GM19438 (cell line): ENCODE data around the gene HACD2.

Source experiments
- ATAC-seq: cut with Tn5 transposase; IDR thresholded peaks from one replicate; pipeline ENCODE4 v1.9.1; 2021; ENCODE audit warnings: low read depth; ENCODE audit not compliant: unreplicated experiment

The HACD2 gene

DNA sequence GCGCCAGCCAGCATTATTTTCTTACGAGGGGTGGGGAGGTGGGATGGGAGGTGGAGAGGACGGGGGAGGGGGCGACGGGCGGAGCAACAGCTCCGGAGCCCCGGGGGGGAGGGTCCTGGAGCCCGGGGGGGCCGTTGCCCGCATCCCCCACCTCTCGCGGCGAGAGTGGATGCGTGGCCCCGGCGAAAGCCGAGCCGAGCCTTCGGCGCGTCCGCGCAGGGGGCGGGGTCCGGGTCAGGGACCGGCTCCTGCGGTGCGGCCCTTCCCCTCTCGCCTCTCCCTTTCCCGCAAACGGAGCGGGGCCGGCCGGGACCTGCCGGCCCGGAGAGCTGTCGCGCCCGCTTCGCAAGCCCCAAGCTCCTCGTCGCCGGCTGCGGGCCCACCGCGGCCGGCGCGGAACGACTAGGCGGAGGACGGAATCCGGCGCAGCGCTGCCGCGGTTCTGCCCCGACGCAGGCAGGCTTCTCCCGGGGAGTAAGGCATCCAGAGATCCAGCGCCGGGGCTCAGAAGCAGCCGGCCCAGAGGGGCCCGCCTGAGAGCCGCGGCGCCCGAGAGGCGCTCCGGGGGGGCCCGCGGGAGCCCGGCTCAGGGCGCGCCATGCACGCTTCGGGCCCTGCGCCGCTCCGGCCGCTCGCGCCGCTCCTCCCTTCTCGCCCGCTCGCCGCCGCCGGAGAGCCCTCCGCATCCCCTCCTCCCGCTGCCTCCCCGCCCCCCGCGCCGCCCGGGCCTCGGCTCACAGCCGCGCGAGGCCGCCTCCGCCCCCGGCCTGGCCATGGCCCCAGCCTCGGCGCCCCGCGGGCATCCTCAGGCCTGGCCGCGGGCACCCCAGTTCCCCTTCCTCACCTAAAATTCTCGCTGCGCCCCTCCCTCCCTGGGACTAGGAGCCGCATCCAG, 135.5 kb downstream of the HACD2 start:
- no peak for ATAC-seq

DNA sequence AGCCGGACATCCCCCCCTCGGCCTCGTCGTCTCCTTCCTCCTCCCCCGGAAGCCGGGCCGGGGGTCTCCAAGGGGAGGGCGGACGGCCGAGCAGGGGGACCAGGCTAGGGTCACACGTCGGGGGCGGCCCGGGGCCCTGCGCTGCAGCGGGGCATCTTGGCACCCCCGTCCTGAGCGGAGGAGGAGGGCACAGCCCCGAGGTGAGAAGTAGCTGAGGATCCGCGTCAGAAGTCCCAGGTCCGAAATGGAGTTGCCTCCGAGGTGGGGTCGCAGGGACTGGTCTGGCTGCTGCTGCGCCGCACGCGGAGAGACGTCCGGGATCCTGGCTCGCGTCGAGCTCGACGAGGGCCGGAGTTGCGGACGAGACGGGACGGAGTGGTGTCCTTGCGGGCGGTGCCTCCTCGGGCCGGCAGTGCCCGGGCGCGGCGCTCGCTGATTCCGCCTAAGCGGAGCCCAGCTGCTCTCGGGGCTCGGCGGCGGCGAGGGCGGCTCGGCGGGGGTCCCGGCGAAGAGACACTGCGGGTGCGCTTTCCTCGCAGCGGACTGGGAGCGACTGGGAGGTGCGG, 136.2 kb downstream of the HACD2 start, which contains the start of gene ADCY5:
Gene ADCY5 (minus strand): TSS at position 555 of the 566 bp plus-strand sequence. CDS start 545 bp downstream, at position 10.
- no peak for ATAC-seq

DNA sequence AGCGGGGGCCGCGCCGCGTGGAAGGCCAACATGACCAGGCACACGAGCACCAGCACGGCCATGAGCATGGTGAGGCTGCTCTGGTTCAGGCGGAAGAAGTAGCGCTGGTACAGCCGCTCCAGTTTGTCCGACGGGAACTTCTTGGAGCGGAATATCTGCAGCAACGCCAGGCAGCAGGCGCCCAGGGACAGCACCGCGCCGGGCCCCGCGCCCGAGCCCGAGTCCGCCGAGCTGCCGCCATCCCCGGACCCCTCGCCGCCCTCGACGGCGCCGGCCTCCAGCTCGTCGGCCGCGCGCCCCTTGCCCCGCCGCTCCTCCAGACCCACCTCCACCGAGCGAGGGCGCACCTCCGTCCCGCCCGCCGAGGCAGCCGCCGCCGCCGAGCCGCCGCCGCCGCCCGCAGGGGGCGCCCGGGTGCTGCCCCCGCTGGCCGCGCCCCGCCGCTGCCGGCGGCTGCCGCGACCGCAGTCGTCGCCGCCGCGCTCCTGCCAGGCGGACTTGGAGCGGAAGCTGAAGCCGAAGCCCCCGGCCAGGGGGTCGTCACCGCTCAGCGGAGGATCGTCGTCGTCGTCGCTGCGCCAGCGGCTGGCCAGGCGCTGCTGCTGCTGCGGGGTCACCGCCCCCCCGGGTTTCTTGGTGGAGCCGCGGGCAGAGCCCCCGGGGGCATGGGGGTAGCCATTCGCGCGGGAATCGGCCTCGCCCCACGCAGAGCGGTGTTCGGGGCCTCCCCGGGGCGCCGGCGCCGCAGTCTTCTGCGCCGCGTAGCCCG, 136.9 kb downstream of the HACD2 start:
- no peak for ATAC-seq

DNA sequence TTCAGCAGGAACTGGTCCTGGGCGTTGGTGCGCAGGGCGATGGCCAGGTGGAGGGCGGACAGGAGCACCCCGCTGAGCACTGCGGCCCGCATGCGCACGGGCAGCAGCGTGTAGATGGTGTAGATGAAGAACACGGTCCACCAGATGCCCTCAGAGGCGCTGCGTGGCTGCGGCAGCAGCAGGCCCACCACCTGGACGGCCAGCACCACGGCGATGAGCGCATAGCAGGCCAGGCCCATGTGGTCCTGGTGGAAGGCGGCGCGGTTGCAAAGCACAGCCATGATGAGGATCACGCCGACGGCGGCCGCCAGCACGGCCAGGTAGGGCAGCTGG, 137.5 kb downstream of the HACD2 start:
- ATAC-seq: no peak

DNA sequence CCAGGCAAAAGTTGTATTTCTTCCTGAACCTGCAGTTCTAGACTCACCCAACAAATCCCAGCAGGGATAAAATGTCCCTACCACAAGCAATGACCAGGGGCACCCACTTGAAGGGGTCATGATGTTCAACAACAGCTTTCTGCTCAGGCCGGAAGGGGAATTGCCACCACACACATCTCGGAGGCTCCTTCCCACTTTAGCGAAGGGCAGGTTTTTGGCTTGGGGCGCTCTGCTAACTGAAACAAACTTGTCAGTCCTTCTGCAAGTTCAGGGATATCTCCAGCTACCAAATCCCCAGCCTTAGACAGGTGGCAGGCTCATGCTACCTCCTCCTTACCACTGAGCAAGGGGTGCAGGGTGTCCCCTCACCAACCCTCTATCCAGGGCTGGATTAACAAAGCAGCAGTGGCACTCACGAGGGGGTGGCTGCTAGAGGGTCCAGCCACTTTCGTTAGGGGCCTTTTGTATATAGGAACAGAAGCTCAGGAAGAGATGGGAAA, 138.2 kb downstream of the HACD2 start:
- ATAC-seq: no peak

DNA sequence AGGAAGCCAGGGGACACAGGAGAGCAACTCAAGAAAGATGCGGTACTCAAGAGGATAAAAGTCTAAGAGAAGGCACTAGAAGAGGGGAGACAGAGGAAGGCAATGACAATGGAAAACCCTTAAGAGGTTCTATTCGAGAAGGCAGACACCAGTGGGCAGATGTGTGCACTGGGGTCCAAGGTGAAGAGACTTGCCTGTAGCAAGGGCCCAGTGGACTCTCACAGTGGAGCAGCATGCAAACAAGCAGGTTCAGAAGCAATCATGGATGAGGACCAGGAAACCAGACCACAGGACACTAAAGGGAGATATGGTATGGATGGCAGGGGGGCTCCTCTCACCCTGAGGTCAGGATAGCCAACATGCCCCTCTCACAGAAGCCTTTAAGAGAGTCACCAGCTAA, 138.6 kb downstream of the HACD2 start:
- ATAC-seq: no peak

- ATAC-seq: no peak
These were observed 139.2 kb downstream of the HACD2 start for GRCh38 chr3:123445702-123446101.

- no peak for ATAC-seq
These were observed 140.1 kb downstream of the HACD2 start for GRCh38 chr3:123444744-123445143.

DNA sequence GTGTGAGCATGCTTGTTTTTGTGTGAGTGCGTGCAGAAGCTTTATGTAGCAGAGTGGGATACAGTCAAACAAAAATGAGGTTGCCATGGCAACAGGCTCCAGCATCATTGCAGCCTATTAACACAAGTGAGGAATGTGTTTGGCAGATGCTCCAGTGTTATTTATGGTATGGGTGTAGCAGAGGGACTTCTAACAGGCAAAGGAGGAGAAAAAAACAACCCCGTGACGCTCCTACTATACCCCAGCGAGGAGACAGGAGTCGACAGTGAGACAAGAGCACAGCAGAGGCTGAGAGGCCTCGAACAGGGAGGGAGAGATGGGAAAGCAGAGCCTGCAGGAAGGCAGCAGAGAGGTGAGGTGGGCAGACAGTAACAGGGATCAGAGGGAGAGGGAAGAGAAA, 140.8 kb downstream of the HACD2 start:
- no peak for ATAC-seq

GRCh38 chr3:123442908-123443307, 141.9 kb downstream of the HACD2 start:
- ATAC-seq: no peak

- no peak for ATAC-seq
These were observed 142.7 kb downstream of the HACD2 start for GRCh38 chr3:123442125-123442524.
